ENCODE results near the gene DLK1.

The DLK1 gene

DNA sequence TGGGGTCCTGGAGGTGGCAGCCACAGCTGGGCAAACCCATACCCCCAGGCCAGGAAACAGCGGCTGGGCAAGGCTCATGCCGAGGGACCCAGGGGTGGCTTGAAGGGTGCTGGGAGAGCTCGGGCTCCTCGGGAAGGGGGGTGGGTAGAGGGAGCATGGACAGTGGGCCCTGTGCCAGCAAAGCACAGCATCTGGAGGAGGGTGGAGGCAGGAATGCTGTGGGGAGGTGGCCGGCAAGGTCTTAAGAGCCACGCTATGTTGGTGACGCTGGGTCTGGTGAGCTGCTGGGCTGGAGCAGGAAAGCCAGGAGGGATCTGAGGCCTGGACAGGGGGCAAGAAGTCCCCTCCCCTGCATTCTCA is 48.2 kb upstream of the DLK1 start:
- no peaks in the 10 kb centered on the region for H3K36me3 ChIP-seq (replicated peaks; ENCODE audit: insufficient read depth, low read length)
- H3F3A ChIP-seq (ENCODE audit: insufficient read depth, low read length) = no peaks in the 10 kb centered on the region
- no peak overlapping the region for H3K4me3 ChIP-seq (ENCODE audit: low read length)
- H3K9me2 ChIP-seq (replicated peaks; ENCODE audit: insufficient read depth, low read length) = no peaks in the 10 kb centered on the region
- peaks cover 40% of the 10 kb centered on the region for H3K27me3 ChIP-seq (replicated peaks; ENCODE audit: insufficient read depth, low read length)
- H2AFZ ChIP-seq (ENCODE audit: low read length) = no peak overlapping the region
- H3K9ac ChIP-seq (ENCODE audit: low read length) = no peak overlapping the region
- no peaks in the 10 kb centered on the region for H3K79me2 ChIP-seq (ENCODE audit: low read length)
- TF ChIP-seq, protein P1, sequence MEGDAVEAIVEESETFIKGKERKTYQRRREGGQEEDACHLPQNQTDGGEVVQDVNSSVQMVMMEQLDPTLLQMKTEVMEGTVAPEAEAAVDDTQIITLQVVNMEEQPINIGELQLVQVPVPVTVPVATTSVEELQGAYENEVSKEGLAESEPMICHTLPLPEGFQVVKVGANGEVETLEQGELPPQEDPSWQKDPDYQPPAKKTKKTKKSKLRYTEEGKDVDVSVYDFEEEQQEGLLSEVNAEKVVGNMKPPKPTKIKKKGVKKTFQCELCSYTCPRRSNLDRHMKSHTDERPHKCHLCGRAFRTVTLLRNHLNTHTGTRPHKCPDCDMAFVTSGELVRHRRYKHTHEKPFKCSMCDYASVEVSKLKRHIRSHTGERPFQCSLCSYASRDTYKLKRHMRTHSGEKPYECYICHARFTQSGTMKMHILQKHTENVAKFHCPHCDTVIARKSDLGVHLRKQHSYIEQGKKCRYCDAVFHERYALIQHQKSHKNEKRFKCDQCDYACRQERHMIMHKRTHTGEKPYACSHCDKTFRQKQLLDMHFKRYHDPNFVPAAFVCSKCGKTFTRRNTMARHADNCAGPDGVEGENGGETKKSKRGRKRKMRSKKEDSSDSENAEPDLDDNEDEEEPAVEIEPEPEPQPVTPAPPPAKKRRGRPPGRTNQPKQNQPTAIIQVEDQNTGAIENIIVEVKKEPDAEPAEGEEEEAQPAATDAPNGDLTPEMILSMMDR (IDR thresholded peaks at IDR 0.05; ENCODE audit: low read length) = no peak
- no peak for TF ChIP-seq EZH2phosphoT487 (IDR thresholded peaks at IDR 0.05; ENCODE audit: low read length)
- TF ChIP-seq EZH2 (optimal IDR thresholded peaks at IDR 0.05; ENCODE audit: low read depth, low read length) = no peak
- no peaks in the 10 kb centered on the region for H3K4me1 ChIP-seq (ENCODE audit: low read length)
- no peak for DNase-seq
- no peak overlapping the region for H3K4me2 ChIP-seq (ENCODE audit: low read depth, low read length)
- H3K9me3 ChIP-seq (replicated peaks; ENCODE audit: insufficient read depth, low read length) = no peaks in the 10 kb centered on the region
- no peak overlapping the region for H3K27ac ChIP-seq (ENCODE audit: low read length)
- H4K20me1 ChIP-seq (ENCODE audit: insufficient read depth, low read length) = no peaks in the 10 kb centered on the region

DNA sequence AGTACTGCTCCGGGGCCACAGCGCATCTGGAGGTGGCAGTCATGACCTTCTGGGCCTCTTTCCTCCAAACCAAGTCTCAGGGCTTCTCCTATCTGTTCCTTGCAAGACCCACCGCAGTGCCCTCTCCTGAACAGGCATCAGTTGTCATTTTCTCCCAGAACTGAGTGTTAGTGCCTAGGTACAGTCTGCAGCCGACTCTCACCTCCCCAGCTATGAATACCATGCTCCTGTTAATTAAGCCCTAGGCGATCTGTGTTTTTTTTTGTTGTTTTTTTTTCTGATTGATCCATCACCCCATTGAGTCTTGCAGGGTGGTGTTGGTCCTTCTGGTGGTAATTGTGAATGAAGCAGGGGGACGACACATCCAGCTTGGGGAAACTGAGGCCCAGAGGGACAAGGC is 47.5 kb upstream of the DLK1 start:
- H2AFZ ChIP-seq (ENCODE audit: low read length) = no peak overlapping the region
- H3F3A ChIP-seq (ENCODE audit: insufficient read depth, low read length) = no peaks in the 10 kb centered on the region
- TF ChIP-seq EZH2 (optimal IDR thresholded peaks at IDR 0.05; ENCODE audit: low read depth, low read length) (no peak), EZH2phosphoT487 (IDR thresholded peaks at IDR 0.05; ENCODE audit: low read length) (no peak)
- TF ChIP-seq, protein P1 (IDR thresholded peaks at IDR 0.05; ENCODE audit: low read length) = no peak
- peaks cover 33% of the 10 kb centered on the region for H3K27me3 ChIP-seq (replicated peaks; ENCODE audit: insufficient read depth, low read length)
- H3K4me2 ChIP-seq (ENCODE audit: low read depth, low read length) = no peak overlapping the region
- H3K79me2 ChIP-seq (ENCODE audit: low read length) = no peaks in the 10 kb centered on the region
- no peaks in the 10 kb centered on the region for H4K20me1 ChIP-seq (ENCODE audit: insufficient read depth, low read length)
- no peaks in the 10 kb centered on the region for H3K9me3 ChIP-seq (replicated peaks; ENCODE audit: insufficient read depth, low read length)
- H3K4me3 ChIP-seq (ENCODE audit: low read length) = no peak overlapping the region
- no peak overlapping the region for H3K27ac ChIP-seq (ENCODE audit: low read length)
- no peak overlapping the region for H3K9ac ChIP-seq (ENCODE audit: low read length)
- DNase-seq = no peak
- no peaks in the 10 kb centered on the region for H3K36me3 ChIP-seq (replicated peaks; ENCODE audit: insufficient read depth, low read length)
- H3K9me2 ChIP-seq (replicated peaks; ENCODE audit: insufficient read depth, low read length) = no peaks in the 10 kb centered on the region
- no peaks in the 10 kb centered on the region for H3K4me1 ChIP-seq (ENCODE audit: low read length)

DNA sequence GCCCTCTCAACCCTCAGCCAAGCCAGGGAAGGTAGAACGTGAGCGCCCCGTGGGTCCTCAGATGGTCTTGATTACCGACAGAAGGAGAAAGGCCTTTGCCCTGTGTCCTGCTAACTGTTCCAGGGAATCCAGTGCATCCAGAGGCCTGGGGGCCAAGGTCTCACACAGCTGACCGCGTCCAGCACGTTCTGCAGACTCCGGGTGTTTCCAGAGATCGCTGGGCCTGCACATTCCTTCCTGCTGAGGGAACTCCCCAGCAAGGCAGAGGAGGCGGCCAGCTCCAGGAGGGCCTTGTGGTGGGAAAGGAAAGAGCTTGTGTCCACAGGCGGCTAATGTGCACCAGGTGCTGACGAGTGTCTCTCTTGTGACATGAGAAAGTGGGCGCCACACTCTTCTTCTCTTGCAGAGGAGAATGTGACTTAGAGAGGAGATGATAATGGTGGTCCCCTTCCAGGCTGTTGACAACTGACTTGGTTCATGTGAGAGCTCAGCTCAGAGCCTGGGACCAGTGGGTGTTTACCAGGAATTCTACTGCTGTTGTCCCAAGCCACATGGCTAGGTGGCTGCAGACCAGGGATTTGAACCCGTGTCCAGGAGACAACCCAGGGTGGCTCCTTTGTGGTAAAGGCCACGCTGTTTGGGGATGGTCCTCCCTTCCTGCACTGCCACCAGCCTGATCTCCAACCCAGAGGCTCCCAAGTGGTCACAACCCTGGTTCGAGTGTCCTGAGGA is 46.8 kb upstream of the DLK1 start:
- Histone ChIP-seq H4K20me1 (ENCODE audit: insufficient read depth, low read length) (no peaks in the 10 kb centered on the region), H3K9me2 (replicated peaks; ENCODE audit: insufficient read depth, low read length) (no peaks in the 10 kb centered on the region), H3K79me2 (ENCODE audit: low read length) (no peaks in the 10 kb centered on the region), H3K4me1 (ENCODE audit: low read length) (no peaks in the 10 kb centered on the region), H3K9ac (ENCODE audit: low read length) (no peak overlapping the region), H3K4me2 (ENCODE audit: low read depth, low read length) (no peak overlapping the region), H3K36me3 (replicated peaks; ENCODE audit: insufficient read depth, low read length) (no peaks in the 10 kb centered on the region), H3K27ac (ENCODE audit: low read length) (no peak overlapping the region), H2AFZ (ENCODE audit: low read length) (no peak overlapping the region), H3K27me3 (replicated peaks; ENCODE audit: insufficient read depth, low read length) (peaks cover 29% of the 10 kb centered on the region), H3F3A (ENCODE audit: insufficient read depth, low read length) (no peaks in the 10 kb centered on the region), H3K4me3 (ENCODE audit: low read length) (no peak overlapping the region), H3K9me3 (replicated peaks; ENCODE audit: insufficient read depth, low read length) (no peaks in the 10 kb centered on the region)
- TF ChIP-seq, protein P1 (IDR thresholded peaks at IDR 0.05; ENCODE audit: low read length) = no peak
- TF ChIP-seq EZH2 (optimal IDR thresholded peaks at IDR 0.05; ENCODE audit: low read depth, low read length) (no peak), EZH2phosphoT487 (IDR thresholded peaks at IDR 0.05; ENCODE audit: low read length) (no peak)
- DNase-seq = no peak
